Jurkat, Clone E6-1 (cell line): ENCODE measurements around the gene CCDC8. TPM values are rescaled to one million over a fixed set of nuclear protein-coding genes. Genes with fewer than 3 reads are reported as not detected.
"Not testable (repeated sequence)": the region's sequence is repeated elsewhere in the genome, so short reads cannot be mapped to it uniquely, and the experiment has no call there.

Experiments used
- DNase-seq: peaks from one replicate; pipeline ENCODE4 v3.0.0-alpha.2; 2011; ENCODE audit warnings: low read depth, low spot score
- H3K4me3 ChIP-seq: 2 replicates; pipeline ENCODE4 v1.5.1; 2011; ENCODE audit warnings: mild to moderate bottlenecking, low read length, control low read depth, moderate library complexity
- polyA plus RNA-seq: library from polyadenylated mRNA; unstranded; fragments of >200 nt; gene quantifications from one replicate; pipeline ENCODE4 v1.2.1, GENCODE V29; 2012; ENCODE audit warnings: missing spikeins; ENCODE audit not compliant: insufficient read length, insufficient read depth

Gene CCDC8, protein sequence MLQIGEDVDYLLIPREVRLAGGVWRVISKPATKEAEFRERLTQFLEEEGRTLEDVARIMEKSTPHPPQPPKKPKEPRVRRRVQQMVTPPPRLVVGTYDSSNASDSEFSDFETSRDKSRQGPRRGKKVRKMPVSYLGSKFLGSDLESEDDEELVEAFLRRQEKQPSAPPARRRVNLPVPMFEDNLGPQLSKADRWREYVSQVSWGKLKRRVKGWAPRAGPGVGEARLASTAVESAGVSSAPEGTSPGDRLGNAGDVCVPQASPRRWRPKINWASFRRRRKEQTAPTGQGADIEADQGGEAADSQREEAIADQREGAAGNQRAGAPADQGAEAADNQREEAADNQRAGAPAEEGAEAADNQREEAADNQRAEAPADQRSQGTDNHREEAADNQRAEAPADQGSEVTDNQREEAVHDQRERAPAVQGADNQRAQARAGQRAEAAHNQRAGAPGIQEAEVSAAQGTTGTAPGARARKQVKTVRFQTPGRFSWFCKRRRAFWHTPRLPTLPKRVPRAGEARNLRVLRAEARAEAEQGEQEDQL
- polyA plus RNA-seq = not detected

DNA sequence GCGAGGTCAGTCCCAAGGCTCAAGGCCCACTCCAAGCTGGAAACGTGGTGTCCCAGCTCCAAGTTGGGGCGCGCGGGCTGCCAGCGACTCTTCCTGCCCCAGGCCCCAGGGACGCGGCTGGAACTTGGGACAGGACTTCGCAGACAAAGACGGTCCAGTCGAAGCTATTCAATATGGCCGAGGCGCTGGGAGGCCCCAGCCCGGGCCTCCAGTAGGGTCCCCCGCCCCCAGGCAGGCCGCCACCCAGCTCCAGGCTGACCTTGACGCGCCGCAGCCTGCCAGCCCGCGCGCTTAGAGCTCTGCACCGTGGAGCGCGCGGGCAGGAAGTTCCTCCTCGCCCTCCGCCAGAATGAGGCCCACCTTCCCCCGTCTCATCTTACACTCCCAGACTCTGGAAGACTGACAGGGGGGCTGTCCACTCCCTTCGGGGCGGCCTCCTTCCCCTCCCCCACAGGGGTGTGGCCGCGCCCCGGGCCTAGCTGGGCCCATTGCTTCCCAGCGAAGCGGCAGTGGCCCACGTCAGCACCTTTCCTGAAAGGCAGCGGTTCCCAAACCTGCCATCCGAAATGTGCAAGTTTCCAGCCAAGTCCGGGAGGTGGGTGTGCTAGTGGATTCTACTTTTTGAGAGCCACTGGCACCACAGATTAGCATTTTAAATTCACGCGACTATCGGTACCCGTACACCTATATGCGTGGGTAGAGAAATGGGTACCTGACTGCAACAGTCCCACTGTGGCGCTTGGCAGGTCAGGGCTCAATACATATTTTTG lies at the start of gene CCDC8:
TSS of gene CCDC8 (minus strand) at position 303 of the 770 bp plus-strand sequence. CDS start 754 bp downstream, outside the sequence.
- no peak for DNase-seq
- no peak within 1 kb of the TSS for H3K4me3 ChIP-seq

- DNase-seq = no peak
- no peak overlapping the region for H3K4me3 ChIP-seq
These were observed 48.2 kb upstream of the CCDC8 start for GRCh38 chr19:46461537-46461936.

GRCh38 chr19:46460981-46461380 lies 47.6 kb upstream of the CCDC8 start:
- DNase-seq = no peak
- H3K4me3 ChIP-seq = no peak overlapping the region

DNA sequence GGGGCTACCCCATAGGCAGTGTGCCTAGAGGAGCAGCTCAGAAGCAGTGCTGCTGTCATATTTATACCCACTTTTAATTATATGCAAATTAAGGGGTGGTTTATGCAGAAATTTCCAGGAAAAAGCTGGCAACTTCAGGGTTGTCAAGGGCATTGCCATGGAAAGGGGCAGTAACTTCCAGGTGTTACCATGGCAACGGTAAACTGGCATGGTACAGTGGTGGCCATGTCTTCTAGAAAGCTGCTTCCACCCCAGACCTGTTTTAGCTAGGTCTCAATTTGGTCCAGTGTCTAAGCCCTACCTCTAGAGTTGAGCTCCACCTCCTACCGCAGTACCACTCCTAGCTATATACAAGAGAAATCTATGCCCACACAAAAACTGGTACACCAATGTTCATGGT lies 46.7 kb upstream of the CCDC8 start:
- no peak overlapping the region for H3K4me3 ChIP-seq
- no peak for DNase-seq

- no peak overlapping the region for H3K4me3 ChIP-seq
- DNase-seq = no peak
These were observed 43.6 kb upstream of the CCDC8 start for GRCh38 chr19:46456930-46457329.

GRCh38 chr19:46454244-46454643 lies 40.9 kb upstream of the CCDC8 start:
- H3K4me3 ChIP-seq = no peak overlapping the region
- DNase-seq = no peak

DNA sequence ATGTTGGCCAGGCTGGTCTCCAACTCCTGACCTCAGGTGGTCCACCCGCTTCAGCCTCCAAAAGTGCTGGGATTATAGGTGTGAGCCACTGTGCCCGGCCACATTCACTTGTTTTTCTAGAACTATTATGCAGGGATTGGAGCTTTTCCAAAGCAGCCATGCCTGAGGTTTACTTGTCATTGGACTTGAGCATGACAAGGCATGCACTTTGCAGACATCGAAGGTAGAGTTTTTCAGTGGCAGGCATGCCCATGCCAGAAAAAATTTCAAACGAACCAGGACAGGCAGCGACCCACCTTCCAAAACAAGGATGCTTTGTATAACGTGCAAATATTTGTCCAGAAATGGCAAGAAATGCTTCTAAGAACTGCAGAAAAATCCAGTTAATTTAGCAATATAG lies 40.3 kb upstream of the CCDC8 start:
- DNase-seq = no peak
- no peak overlapping the region for H3K4me3 ChIP-seq

DNA sequence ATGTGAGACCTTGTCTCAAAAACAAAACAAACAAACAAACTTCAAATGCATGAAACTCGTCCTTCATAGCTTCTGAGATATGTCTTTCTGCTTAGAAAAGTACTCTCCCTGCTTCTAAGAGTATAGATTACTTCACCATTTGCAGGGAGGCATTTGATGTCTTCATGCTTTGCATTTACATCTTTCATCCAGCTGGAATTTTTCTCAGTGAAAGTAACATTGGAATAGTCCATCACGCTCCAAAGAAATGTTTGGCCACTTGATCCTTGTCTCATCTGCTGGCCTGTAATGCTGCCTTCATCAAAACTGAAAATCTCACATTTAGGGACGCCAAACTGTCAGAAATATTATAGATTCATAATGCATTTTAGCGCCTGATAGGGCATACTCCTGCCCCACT lies 38.8 kb upstream of the CCDC8 start:
- no peak for DNase-seq
- no peak overlapping the region for H3K4me3 ChIP-seq

DNA sequence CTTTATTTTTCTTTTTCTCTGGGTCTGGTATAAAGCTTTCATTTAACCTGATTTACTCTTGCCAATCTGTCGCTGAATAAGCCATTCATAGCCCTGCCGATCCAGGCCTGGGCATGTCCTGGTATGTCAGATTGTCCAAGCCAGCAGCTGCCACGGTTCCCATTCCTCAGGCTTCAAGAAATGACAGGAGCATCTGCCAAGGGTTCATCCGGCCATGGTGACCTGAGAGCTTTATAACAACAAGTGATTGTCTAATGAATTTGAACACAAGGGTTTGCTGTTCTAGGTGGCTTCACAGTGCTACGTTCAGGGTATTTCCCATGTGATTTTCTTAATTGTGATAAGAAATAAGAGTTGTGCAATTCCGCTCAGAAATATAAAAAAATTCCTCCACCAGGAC lies 38.0 kb upstream of the CCDC8 start:
- no peak overlapping the region for H3K4me3 ChIP-seq
- no peak for DNase-seq

DNA sequence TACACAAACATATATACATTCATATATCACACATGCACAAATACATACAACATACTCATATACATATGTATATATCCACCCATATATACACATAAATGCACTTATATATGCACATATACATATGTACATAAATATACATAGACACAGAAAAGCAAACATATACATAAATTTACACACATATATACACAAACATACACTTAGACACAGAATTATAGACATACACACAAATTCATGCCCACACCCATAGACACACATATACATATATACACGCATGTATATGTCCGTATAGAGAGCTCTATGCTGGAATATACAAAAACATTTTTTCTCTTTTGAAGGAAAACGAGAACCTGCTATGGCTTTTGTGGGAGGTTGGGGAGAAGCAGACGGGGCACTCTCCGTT lies 37.4 kb upstream of the CCDC8 start:
- H3K4me3 ChIP-seq = no peak overlapping the region
- no peak for DNase-seq

- no peak overlapping the region for H3K4me3 ChIP-seq
- no peak for DNase-seq
These were observed 35.9 kb upstream of the CCDC8 start for GRCh38 chr19:46449228-46449627.

GRCh38 chr19:46448601-46449000 lies 35.2 kb upstream of the CCDC8 start:
- no peak for DNase-seq
- H3K4me3 ChIP-seq = no peak overlapping the region

DNA sequence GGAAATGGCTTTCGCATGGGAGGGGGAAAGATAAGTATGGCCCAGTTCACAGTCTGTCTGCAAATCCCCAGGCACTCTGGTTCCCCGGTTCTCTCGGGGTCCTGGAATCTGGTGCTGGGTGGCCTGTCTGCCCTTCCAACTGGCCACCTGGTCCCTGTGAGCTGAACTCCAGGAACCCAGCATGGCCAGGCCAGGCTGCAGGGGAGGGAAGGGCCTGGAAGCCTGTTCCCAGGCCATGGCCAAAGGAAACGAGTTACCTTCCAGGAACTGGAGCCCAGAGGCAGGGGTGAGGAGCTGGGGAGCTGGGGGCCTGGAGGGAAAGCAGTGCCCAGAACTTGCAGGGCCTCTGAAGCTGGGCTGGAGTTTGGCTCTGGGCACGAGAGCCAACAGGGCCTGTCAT lies 34.5 kb upstream of the CCDC8 start:
- DNase-seq = no peak
- no peak overlapping the region for H3K4me3 ChIP-seq

DNA sequence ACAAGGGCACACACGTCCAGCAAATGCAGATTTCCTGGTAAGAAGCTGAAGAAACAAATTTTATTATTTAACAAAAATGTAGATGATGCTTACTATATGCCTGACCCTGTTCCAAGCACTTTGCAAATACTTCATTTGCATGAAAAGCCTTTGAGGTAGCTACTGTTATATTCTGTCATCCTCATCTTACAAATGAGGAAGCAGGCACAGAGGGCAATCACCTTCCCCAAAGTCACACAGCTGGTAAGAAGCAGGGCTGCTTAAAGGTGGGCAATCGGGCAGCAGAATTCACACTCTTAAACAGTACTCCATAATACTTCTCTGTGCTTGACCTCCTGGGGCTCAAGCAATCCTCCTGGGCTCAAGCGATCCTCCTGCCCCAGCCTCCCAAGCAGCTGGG lies 33.6 kb upstream of the CCDC8 start:
- no peak for DNase-seq
- no peak overlapping the region for H3K4me3 ChIP-seq

DNA sequence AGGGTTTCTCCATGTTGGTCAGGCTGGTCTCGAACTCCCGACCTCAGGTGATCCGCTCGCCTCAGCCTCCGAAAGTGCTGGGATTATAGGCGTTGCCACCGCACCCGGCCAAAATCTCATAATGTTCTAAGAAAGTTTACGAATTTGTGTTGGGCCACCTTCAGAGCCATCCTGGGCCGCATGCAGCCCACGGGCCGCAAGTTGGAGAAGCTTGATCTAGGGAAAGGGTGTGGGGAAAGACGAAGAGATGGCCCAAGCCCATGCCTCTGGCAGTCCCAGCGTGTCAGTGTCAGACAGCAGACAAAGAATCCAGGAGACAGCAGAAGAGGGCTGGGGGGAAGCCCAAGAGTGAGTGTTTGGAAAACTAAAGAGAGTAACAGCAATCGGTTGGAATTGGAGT lies 32.7 kb upstream of the CCDC8 start:
- H3K4me3 ChIP-seq = no peak overlapping the region
- DNase-seq = no peak

- H3K4me3 ChIP-seq = no peak overlapping the region
- no peak for DNase-seq
These were observed 29.6 kb upstream of the CCDC8 start for GRCh38 chr19:46442808-46443450.

- DNase-seq = no peak
- no peak overlapping the region for H3K4me3 ChIP-seq
These were observed 28.5 kb upstream of the CCDC8 start for GRCh38 chr19:46441866-46442265.

GRCh38 chr19:46435689-46436088 lies 22.3 kb upstream of the CCDC8 start:
- H3K4me3 ChIP-seq, DNase-seq: not testable (repeated sequence)

GRCh38 chr19:46435009-46435408 lies 21.6 kb upstream of the CCDC8 start:
- no peak overlapping the region for H3K4me3 ChIP-seq
- no peak for DNase-seq

DNA sequence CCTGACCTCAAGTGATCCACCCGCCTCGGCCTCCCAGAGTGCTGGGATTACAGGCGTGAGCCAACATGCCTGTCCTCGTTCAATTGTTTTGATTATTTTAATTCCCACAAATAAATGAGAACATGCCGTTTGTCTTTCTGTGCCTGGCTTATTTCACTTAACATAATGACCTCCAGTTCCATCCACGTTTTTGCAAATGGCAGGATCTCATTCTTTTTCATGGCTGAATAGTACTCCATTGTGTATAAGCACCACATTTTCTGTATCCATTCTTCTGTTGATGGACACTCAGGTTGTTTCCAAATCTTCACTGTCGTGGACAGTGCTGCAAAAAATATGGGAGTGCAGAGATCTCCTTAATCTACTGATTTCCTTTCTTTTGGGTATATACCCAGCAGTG lies 20.1 kb upstream of the CCDC8 start:
- H3K4me3 ChIP-seq, DNase-seq: not testable (repeated sequence)
